Stimulated activated CD4-positive, alpha-beta T cell treated with anti-CD3 and anti-CD28 coated beads, Interleukin-1b, Interleukin-23, amount 100 ng/mL, for 4 hours (primary cell): ENCODE data around the gene P2RY8.
"Not testable (repeated sequence)": the region's sequence is repeated elsewhere in the genome, so short reads cannot be mapped to it uniquely, and the experiment has no call there.

ENCODE experiments used
- DNase-seq, 2 donors: peaks; one replicate each; pipeline ENCODE4 v3.0.0-alpha.2; 2020; ENCODE audit warnings: low read depth in 2 of 2

Gene P2RY8

DNA sequence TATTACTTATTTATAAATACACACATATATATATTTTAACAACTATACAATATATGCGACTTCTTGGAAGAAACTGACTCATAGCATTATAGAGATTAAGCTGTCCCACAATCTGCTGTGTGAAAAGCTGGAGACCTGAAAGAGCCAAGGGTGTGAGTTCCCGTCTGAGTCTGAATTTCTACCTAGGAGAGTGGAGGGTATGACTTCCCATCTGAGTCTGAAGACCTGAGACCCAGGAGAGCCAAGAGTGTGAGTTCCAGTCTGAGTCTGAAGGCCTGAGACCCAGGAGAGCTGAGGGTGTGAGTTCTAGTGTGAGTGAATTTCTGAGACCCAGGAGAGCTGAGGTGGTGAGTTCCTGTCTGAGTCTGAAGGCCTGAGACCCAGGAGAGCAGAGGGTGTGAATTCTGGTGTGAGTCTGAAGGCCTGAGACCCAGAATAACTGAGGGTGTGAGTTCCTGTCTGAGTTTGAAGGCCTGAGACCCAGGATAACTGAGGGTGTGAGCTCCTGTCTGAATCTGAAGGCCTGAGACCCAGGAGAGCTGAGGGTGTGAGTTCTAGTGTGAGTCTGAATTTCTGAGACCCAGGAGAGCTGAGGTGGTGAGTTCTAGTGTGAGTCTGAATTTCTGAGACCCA, 8.9 kb upstream of the P2RY8 start:
- no peak for DNase-seq

DNA sequence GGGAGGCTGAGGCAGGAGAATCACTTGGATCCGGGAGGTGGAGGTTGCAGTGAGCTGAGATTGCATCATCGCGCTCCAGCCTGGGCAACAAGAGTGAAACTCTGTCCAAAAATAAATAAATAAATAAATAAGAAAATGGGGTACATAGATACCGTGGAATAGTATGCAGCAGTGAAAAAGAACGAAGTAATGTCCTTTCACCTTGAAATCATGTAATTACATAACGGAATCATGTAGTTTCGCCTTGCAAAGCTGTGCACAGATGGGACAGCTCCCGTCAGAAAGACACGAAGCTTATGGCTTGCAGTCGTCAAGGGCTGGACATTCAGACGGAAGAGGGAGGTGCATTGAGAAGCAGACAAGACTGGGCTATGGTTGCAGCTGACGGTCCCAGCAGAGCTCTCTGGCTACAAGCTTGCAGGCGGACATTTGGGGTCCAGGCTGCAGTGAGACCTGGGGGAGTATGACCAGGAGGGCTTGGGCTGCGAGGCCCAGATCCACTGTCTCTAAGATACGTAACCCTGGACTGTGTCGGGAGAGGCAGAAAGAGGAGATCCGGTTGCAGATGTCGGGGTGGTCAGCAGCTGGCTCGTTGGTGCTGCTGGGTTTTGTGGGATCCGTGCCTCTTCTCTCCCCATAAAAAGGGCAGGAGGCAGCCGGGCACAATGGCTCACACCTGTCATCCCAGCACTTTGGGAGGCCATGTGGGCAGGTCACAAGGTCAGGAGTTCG, 6.2 kb upstream of the P2RY8 start:
- DNase-seq, result no peak

DNA sequence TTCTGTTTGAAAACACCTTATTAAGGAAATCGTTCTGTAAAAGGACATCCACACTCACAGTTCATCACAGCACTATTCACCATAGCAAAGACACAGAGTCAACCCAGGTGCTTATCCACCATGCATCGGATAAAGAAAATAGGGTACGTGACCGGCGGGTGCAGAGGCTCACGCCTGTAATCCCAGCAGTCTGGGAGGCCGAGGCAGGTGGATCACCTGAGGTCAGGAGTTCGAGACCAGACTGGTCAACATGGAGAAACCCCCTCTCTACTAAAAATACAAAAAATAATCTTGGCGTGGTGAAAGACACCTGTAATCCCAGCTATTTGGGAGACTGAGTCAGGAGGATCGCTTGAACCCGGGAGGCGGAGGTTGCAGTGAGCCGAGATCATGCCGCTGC, 2.2 kb upstream of the P2RY8 start:
- DNase-seq, result not testable (repeated sequence)

DNA sequence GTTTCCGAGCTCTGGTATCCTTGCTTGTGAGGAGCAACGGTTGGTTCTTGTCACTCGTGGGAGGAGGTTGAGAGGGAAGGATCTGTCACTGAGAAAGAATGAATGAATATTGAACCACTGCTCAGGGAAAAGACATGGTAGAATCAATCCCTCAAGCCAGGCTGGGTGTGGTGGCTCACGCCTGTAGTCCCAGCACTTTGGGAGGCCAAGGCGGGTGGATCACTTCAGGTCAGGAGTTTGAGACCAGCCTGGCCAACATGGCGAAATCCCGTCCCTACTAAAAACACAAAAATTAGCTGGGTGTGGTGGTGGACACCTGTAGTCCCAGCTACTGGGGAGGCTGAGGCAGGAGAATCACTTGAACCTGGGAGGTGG, 718 bp upstream of the P2RY8 start:
- not testable (repeated sequence) for DNase-seq

DNA sequence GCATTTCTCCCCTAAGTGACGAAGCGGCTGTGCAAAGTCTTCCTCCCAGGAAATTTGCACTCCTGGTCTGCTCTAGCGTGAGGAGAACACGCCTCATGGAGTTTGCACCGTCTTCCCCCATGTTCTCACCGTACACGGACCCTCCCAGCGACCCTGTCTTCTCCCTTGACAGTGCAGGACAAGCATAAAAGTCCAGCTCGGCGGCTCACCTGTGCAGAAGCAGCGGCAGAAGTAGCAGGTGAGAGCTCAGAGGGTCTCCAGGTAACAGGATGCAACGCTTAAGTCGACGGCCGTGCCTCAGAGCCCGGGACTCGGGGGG, 314 bp downstream of the P2RY8 start:
- no peak for DNase-seq

DNA sequence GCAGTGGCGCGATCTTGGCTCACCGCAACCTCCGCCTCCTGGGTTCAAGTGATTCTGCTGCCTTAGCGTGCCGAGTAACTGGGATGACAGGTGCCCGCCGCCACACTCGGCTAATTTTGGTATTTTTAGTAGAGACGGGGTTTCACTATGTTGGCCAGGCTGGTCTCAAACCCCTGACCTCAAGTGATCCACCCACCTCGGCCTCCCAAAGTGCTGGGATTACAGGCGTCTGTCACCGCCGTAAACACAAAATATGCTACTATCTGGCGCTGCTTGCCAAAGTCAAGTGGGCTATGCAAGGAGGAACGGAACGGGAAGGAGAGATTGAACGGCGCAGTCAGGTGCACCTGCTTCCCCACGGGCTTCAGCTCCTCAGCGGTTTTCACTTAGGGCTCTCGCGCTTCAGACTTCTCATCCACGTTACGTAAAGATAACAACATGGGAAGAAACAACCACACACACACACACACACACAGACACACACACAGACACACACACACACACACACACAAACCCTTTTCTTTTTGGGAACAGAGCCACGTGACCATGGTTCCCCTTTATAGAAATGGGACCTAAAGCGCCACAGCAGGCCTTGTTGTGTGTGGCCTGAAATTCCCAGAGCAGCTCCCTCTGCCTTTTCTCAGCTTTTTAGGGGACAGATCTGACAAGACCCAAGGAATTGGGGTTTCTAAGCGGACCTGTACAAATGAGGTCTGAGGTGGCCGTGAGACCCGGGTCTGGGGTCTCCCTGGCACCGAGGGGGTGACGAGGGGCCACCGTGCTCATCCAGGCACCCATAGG, 1.5 kb downstream of the P2RY8 start:
- DNase-seq, result peak in 1 of 2 donors; percentile 11

DNA sequence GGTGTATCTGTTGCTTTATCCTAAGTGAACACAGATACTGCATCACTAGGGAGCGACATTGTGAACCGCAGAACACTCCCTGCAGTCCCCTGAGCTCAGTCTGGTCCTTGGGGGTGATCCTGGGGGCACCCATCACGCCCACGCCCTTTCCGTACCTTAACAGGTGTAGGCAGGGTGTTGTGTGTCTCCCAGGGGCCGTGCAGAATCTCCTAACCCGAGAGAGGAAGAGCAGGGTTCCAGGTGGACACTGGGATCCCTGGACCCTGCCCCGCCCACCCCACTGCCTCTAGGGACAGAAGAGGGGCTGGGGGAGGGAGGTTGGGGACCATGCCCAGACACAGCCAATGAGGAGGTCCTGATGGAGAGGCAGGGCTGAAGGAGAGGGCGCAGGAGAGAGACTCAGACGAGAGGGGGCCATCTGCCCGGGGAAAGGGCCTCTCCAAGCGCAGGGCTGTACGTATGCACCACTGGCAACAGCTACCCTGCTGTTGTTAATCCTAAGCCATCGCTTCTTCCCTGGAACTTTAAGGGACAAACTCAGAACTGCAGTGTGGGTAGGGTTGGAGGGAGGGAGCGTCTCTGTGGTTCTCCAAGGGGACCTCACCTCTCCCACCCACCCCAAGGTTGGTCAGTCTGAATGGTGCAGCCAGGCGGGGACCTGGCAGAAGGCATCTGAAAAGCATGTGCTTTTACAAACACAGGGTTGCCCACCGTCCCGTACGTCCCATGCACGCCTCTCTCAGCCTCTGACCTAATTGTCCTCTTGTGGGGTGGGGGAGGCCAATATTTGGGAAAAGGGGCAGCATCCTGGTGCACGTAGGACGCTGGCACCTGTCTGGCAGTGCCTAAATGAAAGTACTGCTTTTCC, 2.5 kb downstream of the P2RY8 start:
- DNase-seq, result peak in 1 of 2 donors; percentile 15

DNA sequence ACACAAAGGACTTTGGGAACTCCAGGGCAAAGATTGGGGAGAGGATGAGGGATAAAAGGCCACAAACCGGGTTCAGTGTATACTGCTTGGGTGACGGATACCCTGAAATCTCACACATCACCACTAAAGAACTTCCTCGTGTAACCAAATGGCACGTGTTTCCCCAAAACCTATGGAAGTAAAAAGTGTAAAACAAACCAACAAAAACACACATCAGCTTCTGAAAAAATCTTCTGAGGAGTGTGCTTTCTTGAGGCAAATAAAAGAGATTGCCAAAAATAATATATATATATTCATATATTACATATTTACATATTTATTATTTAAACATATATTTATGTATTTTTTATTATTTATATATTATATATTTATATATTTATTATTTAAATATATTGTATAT, 3.9 kb downstream of the P2RY8 start:
- DNase-seq, result no peak

DNA sequence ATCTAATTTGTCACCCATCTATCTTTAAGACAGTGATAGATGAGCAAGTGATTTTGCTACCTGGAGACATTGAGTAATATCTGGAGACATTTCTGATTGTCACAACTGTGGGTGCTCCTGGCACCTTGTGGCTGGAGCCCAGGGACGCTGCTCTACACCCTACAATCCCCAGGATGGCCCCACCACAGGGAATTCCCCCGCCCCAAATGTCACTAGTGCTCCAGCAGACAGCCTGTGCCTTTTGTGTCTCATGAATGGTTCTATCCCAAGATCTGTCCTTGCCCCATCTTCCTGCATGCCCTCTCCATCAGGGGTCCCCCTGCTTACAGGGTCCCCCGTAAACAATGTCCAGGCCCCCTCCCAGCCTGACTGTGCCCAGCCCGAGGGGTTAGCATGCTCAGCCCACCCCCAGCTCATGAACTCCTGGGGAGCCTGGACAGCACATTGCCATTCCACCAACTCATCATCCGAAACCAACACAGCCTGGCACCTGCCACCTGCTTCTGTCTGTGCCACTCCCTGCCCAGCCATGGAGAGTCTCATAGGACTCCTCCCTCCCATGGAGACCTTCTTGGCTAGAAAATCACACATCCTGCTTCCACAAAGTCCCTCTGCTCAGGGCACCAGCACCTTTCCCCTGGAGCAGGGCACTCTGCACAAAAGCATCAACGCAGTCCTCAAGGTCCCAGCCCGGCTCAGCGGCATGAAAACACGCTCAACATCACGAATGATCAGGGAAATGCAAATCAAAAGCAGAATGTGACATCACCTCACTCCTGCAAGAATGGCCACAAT, 5.7 kb downstream of the P2RY8 start:
- peak in 1 of 2 donors; percentile 17 for DNase-seq

DNA sequence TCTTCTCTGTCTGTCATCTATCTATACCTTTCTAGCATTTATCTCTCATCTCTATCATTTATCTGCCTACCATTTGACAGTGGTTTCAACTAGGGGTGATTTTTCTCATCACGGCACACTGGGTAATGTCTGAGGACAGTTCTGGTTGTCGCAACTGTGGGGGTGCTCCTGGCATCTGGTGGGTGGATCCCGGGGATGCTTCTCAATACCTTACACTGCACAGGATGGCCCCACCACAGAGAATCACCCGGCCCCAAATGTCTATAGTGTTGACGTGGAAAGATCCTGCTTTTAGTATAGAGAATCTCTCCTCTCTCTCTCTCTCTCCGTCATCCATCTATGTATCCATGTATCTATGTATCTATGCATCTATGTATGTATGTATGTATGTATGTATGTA, 7.2 kb downstream of the P2RY8 start:
- DNase-seq, result no peak

DNA sequence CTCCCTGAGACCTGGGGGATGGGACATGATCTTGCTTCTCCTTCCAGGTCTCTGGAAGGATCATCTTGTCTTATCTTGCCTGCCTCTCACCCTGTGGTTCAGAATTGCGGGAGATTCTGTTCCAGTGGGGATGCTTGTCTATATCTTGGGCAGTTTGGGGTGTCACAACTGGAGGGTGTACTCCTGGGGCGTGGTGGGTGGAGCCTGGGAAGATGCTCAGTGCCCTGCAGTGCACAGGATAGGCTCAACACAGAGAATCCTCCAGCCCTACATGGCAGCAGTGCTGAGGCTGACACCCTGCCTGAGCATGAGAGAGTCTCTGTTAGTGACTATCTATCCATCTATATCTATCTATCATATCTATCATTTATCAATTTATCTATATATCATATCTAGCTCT, 7.7 kb downstream of the P2RY8 start:
- DNase-seq, result no peak

DNA sequence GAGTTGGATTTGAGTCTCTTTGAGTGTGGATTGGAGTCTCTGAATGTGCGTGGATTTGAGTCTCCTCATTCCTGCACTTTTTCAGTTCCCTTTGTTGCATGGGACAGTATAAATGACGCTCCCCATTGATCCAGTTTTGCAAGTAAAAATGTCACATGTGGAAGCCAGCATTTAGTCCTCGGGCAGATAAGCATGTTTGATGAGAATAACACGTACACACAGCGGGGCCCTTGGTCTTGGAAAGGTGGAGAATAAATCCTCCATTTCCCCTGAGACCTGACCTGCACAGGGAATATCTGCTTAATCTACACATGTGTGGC, 8.1 kb downstream of the P2RY8 start:
- DNase-seq, result no peak

DNA sequence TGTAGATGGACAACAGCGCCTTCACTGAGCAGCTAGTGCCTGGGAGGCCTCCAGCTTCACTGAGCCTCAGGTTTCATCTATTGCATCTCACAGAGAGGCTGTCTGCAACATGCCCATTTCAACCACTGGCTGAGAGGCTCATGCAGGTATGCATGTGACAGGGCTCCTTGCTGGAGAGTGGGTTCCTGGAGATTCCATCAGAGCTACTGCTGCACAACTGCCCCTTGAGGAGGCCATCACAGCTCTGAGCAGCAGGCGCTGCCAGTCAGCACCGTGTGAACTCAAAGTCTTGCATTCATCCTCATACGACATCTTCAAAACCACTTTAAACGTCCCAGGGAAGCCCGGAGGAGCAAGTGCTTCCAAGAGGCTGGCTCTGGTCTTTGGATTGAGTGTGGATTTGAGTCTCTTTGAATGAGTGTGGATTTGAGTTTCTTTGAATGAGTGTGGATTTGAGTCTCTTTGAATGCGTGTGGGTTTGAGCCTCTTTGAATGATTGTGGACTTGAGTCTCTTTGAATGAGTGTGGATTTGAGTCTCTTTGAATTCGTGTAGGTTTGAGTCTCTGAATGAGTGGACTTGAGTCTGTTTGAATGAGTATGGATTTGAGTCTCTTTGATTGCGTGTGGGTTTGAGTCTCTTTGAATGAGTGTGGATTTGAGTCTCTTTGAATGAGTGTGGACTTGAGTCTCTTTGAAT, 8.7 kb downstream of the P2RY8 start:
- DNase-seq, result no peak

DNA sequence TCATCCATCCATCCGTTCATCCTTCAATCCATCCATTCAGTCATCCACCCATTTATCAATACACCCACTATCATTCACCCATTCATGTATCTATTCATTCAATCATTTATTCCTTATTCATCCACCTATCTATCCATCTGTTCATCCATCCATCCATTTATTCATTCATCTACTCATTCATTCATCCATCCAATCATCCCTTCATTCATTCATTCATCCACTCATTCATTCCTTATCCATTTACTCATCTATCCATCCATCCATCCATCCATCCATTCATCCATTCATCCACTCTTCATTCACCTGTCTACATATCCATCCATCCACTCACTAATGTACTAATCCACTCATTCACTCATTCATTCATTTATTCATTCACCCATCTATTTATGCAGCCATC, 9.5 kb downstream of the P2RY8 start:
- DNase-seq, result no peak

DNA sequence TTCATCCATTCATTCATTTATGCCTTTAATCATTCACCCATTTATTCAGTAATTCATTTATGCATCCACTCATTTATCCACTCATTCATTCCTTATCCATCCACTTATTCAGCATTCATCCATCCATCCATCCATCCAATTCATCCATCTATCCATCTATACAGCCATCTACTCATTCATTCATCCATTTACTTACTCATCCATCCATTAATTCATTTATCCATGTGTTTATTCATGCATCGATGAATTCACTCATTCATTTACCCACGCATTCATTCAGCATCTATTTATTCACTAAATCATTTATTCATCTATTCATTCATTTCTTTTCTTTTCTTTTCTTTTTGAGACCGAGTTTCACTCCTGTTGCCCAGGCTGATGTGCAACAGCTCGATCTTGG, 10.4 kb downstream of the P2RY8 start:
- no peak for DNase-seq

DNA sequence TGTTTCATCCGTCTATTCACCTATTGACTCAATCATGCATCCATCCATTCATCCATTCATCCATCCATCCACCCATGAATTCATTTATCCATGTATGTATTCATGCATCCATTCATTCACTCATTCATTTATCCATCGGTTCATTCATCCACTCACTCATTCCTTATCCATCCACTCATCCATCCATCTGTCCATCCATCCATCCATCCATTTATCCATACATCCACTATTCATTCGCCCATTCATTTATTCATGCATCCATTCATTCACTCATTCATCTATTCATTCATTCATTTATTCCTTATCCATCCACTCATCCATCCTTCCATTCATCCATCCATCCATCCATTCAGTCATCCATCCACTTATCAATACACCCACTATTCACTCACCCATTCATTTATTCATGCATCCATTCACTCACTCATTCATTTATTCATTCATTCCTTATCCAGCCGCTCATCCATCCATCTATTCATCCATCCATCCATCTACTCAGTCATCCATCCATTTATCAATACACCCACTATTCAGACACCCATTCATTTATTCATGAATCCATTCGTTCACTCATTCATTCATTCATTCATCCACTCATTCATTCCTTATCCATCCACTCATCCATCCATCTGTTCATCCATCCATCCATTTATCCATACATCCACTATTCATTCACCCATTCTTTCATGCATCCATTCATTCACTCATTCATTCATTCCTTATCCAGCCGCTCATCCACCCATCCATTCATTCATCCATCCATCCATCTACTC, 11.2 kb downstream of the P2RY8 start:
- DNase-seq, result no peak

DNA sequence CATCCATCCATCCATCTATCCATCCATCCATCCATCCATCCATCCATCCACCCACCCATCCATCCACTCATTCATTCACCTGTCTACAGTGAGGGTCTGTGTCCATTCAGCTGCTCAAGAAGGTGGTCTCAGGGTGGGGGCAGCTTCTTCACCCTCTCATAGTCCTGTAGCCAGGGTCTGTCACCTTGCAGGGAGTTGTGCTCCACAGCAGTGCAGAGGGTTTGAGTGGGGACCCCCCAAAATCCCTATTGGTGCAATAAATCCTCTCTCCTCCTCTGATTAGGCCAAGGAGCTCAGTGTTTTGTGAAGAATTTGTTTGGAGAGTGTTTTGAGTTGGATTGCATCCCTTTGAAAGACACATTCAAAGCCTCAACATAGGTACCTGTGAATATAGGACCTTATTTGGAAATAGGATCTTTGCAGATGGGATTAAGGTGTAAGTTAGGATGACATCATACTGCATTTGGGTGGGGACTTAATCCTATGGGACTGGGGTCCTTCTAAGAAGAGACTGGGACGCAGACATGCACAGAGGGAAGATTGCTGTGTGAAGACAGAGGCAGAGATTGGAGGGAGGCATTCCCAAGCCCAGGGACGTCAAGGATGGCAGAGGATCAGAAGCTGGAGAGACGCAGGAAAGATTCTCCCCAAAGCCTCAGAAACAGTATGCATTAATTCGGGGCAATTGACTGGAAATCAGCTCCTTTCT, 12.0 kb downstream of the P2RY8 start:
- DNase-seq, result no peak

DNA sequence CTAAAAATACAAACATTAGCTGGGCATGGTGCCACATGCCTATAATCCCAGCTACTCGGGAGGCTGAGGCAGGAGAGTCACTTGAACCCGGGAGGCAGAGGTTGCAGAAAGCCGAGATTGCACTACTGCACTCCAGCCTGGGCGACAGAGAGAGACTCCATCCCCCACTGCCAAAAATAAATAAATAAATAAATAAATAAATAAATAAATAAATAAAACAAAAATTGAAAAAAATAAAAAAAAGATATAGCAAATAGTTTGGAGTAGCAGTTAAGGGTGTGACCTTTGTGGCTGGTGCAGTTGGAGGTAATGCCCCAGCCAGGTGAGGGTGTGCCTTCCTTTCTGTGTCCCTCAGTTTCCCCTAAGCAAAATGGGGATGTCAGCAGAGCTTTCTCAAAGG, 14.1 kb downstream of the P2RY8 start:
- DNase-seq, result not testable (repeated sequence)

DNA sequence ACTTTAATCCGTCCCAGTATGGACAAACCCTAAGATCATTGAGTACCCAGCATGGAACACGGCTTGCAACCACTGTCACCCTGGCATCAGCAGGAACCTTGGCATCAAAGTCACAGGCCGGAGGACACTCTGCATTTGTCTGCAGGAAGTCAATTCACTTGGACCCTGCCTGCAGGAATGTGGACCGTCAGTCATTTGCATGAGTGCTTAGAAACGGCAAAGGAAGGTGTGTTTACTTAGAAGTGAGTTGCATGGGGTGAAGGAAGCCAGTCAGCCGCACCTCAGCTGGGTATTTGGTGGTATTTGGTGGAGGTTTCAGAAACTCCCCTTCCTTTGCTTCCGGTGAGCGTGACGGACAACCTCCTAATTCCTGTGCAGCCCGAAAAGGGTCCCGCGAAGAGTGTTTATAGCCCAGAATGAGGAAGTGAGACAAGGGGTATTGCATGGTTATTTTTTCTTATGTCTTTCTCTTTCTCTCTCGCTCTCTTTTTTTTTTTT, 15.5 kb downstream of the P2RY8 start:
- no peak for DNase-seq
